ENCODE results near the gene SLC25A10. TPM values are rescaled to one million over a fixed set of nuclear protein-coding genes. Genes with fewer than 3 reads are reported as not detected.

SLC25A10 gene
- total RNA-seq, 1 experiment from 2014 or later: 46.8 TPM

DNA sequence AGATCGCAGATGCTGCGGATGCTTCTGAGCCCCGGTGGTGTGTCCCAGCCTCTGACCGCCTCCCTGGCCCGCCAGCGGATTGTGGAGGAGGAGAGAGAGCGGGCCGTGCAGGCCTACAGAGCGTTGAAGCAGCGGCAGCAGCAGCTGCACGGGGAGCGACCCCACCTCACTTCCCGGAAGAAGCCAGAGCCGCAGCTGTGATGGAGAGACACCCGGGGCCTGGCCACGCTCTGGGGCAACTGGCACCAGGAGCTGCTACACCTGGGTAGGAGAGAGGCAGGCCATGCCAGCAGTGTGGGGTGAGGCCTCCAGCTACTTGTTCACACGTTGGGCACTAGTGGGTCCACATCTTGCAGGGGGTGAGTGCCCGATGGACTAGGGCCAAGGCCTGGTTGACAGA is 39.6 kb upstream of the SLC25A10 start:
- H3K9me3 ChIP-seq (ENCODE audit: low read depth, low read length, poor library complexity, severe bottlenecking): no peaks in the 10 kb centered on the region
- H3K27me3 ChIP-seq (replicated peaks; ENCODE audit: insufficient read depth, low read depth, low read length, poor library complexity): no peaks in the 10 kb centered on the region
- H3K36me3 ChIP-seq (ENCODE audit: insufficient read depth, low read length, poor library complexity, severe bottlenecking): peaks cover 70% of the 10 kb centered on the region
- ChIA-PET POLR2A (ENCODE audit: low non-redundant PET) (no interaction called here), CTCF (no interaction called here)
- no peak for DNase-seq (ENCODE audit: low spot score)
- intact Hi-C loops (cut with micrococcal nuclease; ENCODE audit: unreplicated experiment): no loop called here
- H3K4me1 ChIP-seq (ENCODE audit: insufficient read depth, low read length, poor library complexity, severe bottlenecking): peaks cover 9% of the 10 kb centered on the region
- TF ChIP-seq, protein P1, sequence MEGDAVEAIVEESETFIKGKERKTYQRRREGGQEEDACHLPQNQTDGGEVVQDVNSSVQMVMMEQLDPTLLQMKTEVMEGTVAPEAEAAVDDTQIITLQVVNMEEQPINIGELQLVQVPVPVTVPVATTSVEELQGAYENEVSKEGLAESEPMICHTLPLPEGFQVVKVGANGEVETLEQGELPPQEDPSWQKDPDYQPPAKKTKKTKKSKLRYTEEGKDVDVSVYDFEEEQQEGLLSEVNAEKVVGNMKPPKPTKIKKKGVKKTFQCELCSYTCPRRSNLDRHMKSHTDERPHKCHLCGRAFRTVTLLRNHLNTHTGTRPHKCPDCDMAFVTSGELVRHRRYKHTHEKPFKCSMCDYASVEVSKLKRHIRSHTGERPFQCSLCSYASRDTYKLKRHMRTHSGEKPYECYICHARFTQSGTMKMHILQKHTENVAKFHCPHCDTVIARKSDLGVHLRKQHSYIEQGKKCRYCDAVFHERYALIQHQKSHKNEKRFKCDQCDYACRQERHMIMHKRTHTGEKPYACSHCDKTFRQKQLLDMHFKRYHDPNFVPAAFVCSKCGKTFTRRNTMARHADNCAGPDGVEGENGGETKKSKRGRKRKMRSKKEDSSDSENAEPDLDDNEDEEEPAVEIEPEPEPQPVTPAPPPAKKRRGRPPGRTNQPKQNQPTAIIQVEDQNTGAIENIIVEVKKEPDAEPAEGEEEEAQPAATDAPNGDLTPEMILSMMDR (conservative IDR thresholded peaks at IDR 0.05; ENCODE audit: low read depth, low read length): no peak
- no peak for TF ChIP-seq EZH2 (IDR thresholded peaks at IDR 0.05; ENCODE audit: borderline replicate concordance, low read depth, low read length, poor library complexity, severe bottlenecking)
- no TSS peak for BruUV-seq (replicated peaks)
- H3K27ac ChIP-seq (ENCODE audit: low read depth, low read length, poor library complexity, severe bottlenecking): no peak overlapping the region
- no peak overlapping the region for H3K4me3 ChIP-seq (ENCODE audit: low read depth, low read length, poor library complexity, severe bottlenecking)

DNA sequence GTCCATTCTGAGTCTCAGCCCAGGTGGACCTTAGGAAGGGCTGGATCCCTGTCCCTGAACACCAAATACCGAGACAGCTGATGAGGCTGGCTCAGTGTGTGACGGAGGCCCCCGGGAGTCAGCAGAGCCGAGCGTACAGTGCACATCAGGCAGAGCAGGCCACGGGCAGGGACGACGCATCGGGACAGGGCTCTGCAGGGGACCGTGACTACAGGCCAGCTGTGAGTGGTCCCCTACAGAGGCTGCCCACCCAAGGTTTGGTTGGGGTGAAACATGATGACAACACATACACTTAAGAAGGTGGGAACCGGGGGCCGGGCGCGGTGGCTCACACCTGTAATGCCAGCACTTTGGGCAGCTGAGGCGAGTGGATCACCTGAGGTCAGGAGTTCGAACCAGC is 39.1 kb upstream of the SLC25A10 start:
- no peak for TF ChIP-seq EZH2 (IDR thresholded peaks at IDR 0.05; ENCODE audit: borderline replicate concordance, low read depth, low read length, poor library complexity, severe bottlenecking)
- TF ChIP-seq, protein P1 (conservative IDR thresholded peaks at IDR 0.05; ENCODE audit: low read depth, low read length): no peak
- CTCF ChIA-PET: no interaction called here
- Histone ChIP-seq H3K4me3 (ENCODE audit: low read depth, low read length, poor library complexity, severe bottlenecking) (no peak overlapping the region), H3K4me1 (ENCODE audit: insufficient read depth, low read length, poor library complexity, severe bottlenecking) (peaks cover 4% of the 10 kb centered on the region), H3K27ac (ENCODE audit: low read depth, low read length, poor library complexity, severe bottlenecking) (no peak overlapping the region), H3K27me3 (replicated peaks; ENCODE audit: insufficient read depth, low read depth, low read length, poor library complexity) (no peaks in the 10 kb centered on the region), H3K9me3 (ENCODE audit: low read depth, low read length, poor library complexity, severe bottlenecking) (no peaks in the 10 kb centered on the region), H3K36me3 (ENCODE audit: insufficient read depth, low read length, poor library complexity, severe bottlenecking) (peaks cover 69% of the 10 kb centered on the region)
- no peak for DNase-seq (ENCODE audit: low spot score)
- no TSS peak for BruUV-seq (replicated peaks)
- POLR2A ChIA-PET (ENCODE audit: low non-redundant PET): no interaction called here
- intact Hi-C loops (cut with micrococcal nuclease; ENCODE audit: unreplicated experiment): no loop called here

DNA sequence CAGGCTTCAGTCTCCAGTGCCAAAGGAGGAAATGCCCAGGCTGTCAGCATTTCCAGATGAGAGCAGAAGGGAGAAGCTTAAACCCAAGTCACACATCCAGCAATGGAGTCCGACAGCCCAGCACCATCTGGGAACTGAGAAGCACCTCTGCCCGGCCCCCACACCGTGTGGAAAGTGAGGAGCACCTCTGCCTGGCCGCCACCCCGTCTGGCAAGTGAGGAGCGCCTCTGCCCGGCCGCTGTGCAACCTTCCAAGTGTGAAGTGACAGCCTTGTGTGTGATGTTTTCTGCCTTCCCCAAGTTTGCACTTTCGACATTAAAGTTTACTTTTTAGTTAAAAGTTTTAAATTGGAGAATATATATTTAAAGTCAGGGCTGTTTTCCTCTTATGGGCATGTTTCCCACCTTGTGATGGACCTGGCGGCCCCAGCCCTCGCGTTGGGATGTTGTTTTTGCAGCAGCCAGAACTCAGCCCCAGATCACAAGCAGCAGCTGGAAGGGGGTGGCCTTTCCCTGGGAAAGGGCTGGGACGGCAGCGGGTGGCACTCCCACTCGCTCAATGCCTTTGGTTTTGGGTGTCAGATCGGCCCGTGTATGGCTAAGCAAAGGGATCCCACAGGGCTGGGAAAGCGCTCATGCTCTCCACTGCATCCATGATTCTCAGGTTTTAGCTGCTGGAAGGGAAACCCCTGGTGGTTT is 38.4 kb upstream of the SLC25A10 start:
- CTCF ChIA-PET: no interaction called here
- H3K4me1 ChIP-seq (ENCODE audit: insufficient read depth, low read length, poor library complexity, severe bottlenecking): no peaks in the 10 kb centered on the region
- H3K4me3 ChIP-seq (ENCODE audit: low read depth, low read length, poor library complexity, severe bottlenecking): no peak overlapping the region
- BruUV-seq (replicated peaks): no TSS peak
- DNase-seq (ENCODE audit: low spot score): no peak
- no peak overlapping the region for H3K27ac ChIP-seq (ENCODE audit: low read depth, low read length, poor library complexity, severe bottlenecking)
- H3K27me3 ChIP-seq (replicated peaks; ENCODE audit: insufficient read depth, low read depth, low read length, poor library complexity): no peaks in the 10 kb centered on the region
- intact Hi-C loops (cut with micrococcal nuclease; ENCODE audit: unreplicated experiment): no loop called here
- POLR2A ChIA-PET (ENCODE audit: low non-redundant PET): no interaction called here
- peaks cover 61% of the 10 kb centered on the region for H3K36me3 ChIP-seq (ENCODE audit: insufficient read depth, low read length, poor library complexity, severe bottlenecking)
- no peaks in the 10 kb centered on the region for H3K9me3 ChIP-seq (ENCODE audit: low read depth, low read length, poor library complexity, severe bottlenecking)
- TF ChIP-seq EZH2 (IDR thresholded peaks at IDR 0.05; ENCODE audit: borderline replicate concordance, low read depth, low read length, poor library complexity, severe bottlenecking): no peak
- TF ChIP-seq, protein P1 (conservative IDR thresholded peaks at IDR 0.05; ENCODE audit: low read depth, low read length): no peak

Measured in A673 (cell line).